A549 (cell line): Measurements from ENCODE around the gene USP54. TPM values are rescaled to one million over a fixed set of nuclear protein-coding genes. Genes with fewer than 3 reads are reported as not detected.

ENCODE experiments used
- ATAC-seq, 2 experiments: fragments of 200-7000 bp in 1 of 2; fragments of >200 bp in 1 of 2; cut with Nextera tagmentation in 1 of 2; cut with Tn5 transposase in 1 of 2; 3 replicates each; pipeline versions ENCODE4 v1.8.0 to v1.9.1; 2018 to 2020; ENCODE audit warnings: mild to moderate bottlenecking in 1 of 2, moderate library complexity in 1 of 2
- CTCF ChIA-PET: fragments of 300-600 bp; sonication (Branson Sonifier 250); formaldehyde crosslinking; extraction: SDS; loops from one replicate; lab custom pipeline; 2021; ENCODE audit warnings: antibody characterized with exemption, inconsistent platforms; lab: Yijun Ruan, JAX
- POLR2A ChIA-PET: fragments of 350-600 bp; formaldehyde crosslinking; extraction: SDS; loops from one replicate; lab custom pipeline; 2021; ENCODE audit warnings: antibody characterized with exemption, inconsistent platforms; lab: Yijun Ruan, JAX
- DNase-seq, 2 experiments: peaks; one replicate each; pipeline versions ENCODE4 v3.0.0 to v3.0.0-alpha.2; 2011 to 2016; ENCODE audit warnings: low read depth in 1 of 2, low spot score in 1 of 2
- FAIRE-seq: peaks from 2 replicates; lab custom pipeline; 2011; peaks lifted over from hg19 to GRCh38; lab: Jason Lieb, UNC
- H3K27ac ChIP-seq, 2 experiments: fragments of >200 bp; sonication (Bioruptor Twin); formaldehyde crosslinking; 3 replicates each; pipeline ENCODE4 v1.5.1; 2016 to 2017
- H3K4me1 ChIP-seq: fragments of >200 bp; sonication (Bioruptor Twin); formaldehyde crosslinking; 3 replicates; pipeline ENCODE4 v1.6.1; 2016
- H3K4me2 ChIP-seq: fragments of >200 bp; sonication (Bioruptor Twin); formaldehyde crosslinking; 3 replicates; pipeline ENCODE4 v1.6.1; 2016
- H3K4me3 ChIP-seq: fragments of >200 bp; sonication (Bioruptor Twin); formaldehyde crosslinking; 3 replicates; pipeline ENCODE4 v1.5.1; 2016
- H3K9me3 ChIP-seq: fragments of >200 bp; sonication (Bioruptor Twin); formaldehyde crosslinking; 3 replicates; pipeline ENCODE4 v1.6.1; 2016
- CBX2 ChIP-seq: fragments of 200-600 bp; sonication (generic); IDR thresholded peaks from 2 replicates; pipeline ENCODE4 v1.6.1; 2016; ENCODE audit warnings: low read depth, mild to moderate bottlenecking, borderline replicate concordance
- CHD2 ChIP-seq: fragments of 150-350 bp; IDR thresholded peaks from 2 replicates; pipeline ENCODE4 v1.6.1; 2014; ENCODE audit warnings: low read length; ENCODE audit not compliant: partially characterized antibody
- FOSL2 ChIP-seq, 2 experiments: fragments of 450-650 bp in 1 of 2; fragments of >200 bp in 1 of 2; sonication (Bioruptor Twin) in 1 of 2; formaldehyde crosslinking; IDR thresholded peaks; 2 replicates each; pipeline versions ENCODE4 v1.5.0 to v1.6.1; 2016 to 2020; ENCODE audit warnings: mild to moderate bottlenecking in 1 of 2, moderate library complexity in 1 of 2
- GATA3 ChIP-seq: IDR thresholded peaks from 2 replicates; pipeline ENCODE4 v1.6.1; 2012; ENCODE audit warnings: borderline replicate concordance
- HDAC2 ChIP-seq: fragments of 200-600 bp; sonication (generic); IDR thresholded peaks from 2 replicates; pipeline ENCODE4 v1.6.1; 2016
- HES2 ChIP-seq: fragments of >200 bp; sonication (Bioruptor Twin); formaldehyde crosslinking; IDR thresholded peaks from 2 replicates; pipeline ENCODE4 v1.6.1; 2016
- HMGXB4 ChIP-seq: fragments of 250-450 bp; sonication (Bioruptor Pico); IDR thresholded peaks from 2 replicates; pipeline ENCODE4 v1.5.0; 2021; ENCODE audit warnings: mild to moderate bottlenecking, moderate library complexity, borderline replicate concordance
- JUN ChIP-seq, 2 experiments: fragments of >200 bp; sonication (Bioruptor Twin); formaldehyde crosslinking; IDR thresholded peaks; 2 replicates in 1 of 2; 3 replicates in 1 of 2; pipeline ENCODE4 v1.6.1; 2016 to 2017
- KDM5A ChIP-seq: fragments of 200-600 bp; sonication (generic); IDR thresholded peaks from 2 replicates; pipeline ENCODE4 v1.6.1; 2016; ENCODE audit warnings: antibody characterized with exemption, mild to moderate bottlenecking
- MAX ChIP-seq: IDR thresholded peaks from 2 replicates; pipeline ENCODE4 v1.6.1; 2012
- PHF8 ChIP-seq: fragments of 200-600 bp; sonication (generic); IDR thresholded peaks from 2 replicates; pipeline ENCODE4 v1.6.1; 2016; ENCODE audit warnings: low read depth, mild to moderate bottlenecking, antibody characterized with exemption, moderate library complexity, borderline replicate concordance
- POLR2A ChIP-seq: IDR thresholded peaks from 2 replicates; pipeline ENCODE4 v1.6.1; 2012; ENCODE audit warnings: mild to moderate bottlenecking, low read length
- REST ChIP-seq: fragments of 200-600 bp; sonication (generic); IDR thresholded peaks from 2 replicates; pipeline ENCODE4 v1.6.1; 2016; ENCODE audit warnings: antibody characterized with exemption, mild to moderate bottlenecking, moderate library complexity
- RNF2 ChIP-seq: fragments of 200-600 bp; sonication (generic); IDR thresholded peaks from 2 replicates; pipeline ENCODE4 v1.6.1; 2016; ENCODE audit warnings: low read depth, mild to moderate bottlenecking, antibody characterized with exemption, moderate library complexity, borderline replicate concordance
- TP53 ChIP-seq: fragments of 250-450 bp; sonication (Bioruptor Pico); IDR thresholded peaks from 2 replicates; pipeline ENCODE4 v1.5.0; 2021; ENCODE audit warnings: mild to moderate bottlenecking, moderate library complexity
- ZFP36 ChIP-seq: fragments of 450-650 bp; IDR thresholded peaks from 2 replicates; pipeline ENCODE4 v1.6.1; 2014; ENCODE audit warnings: borderline replicate concordance; ENCODE audit not compliant: partially characterized antibody
- WGBS: methylation state at CpG from one replicate; pipeline ENCODE4 v1.1.6; 2017; ENCODE audit errors: missing lambda C conversion rate; 5-methylcytosine and 5-hydroxymethylcytosine counted together
- polyA plus RNA-seq, 4 experiments: library from polyadenylated mRNA; depleted of rRNA in 3 of 4; stranded (reverse); fragments of >200 nt; fragmentation: RNase III in 1 of 4; extraction: RNeasy Plus Mini Kit Qiagen cat#74134 plus additional on column Dnase treatment in 1 of 4; gene quantifications; 2 replicates in 3 of 4; 3 replicates in 1 of 4; pipeline ENCODE4 v1.2.3, GENCODE V29; 2011 to 2017
- TF ChIP-seq, protein P1 (sequence below): IDR thresholded peaks from 2 replicates; pipeline ENCODE4 v1.6.1; 2012; ENCODE audit warnings: low read depth, borderline replicate concordance
- TF ChIP-seq, protein P2 (sequence below): fragments of >200 bp; sonication (Bioruptor Twin); formaldehyde crosslinking; IDR thresholded peaks from 3 replicates; pipeline ENCODE4 v1.6.1; 2016

USP54 gene
- polyA plus RNA-seq, 2 of the 4 experiments (the other 2 are of a cell fraction) = 8.8 to 32.5 TPM

DNA sequence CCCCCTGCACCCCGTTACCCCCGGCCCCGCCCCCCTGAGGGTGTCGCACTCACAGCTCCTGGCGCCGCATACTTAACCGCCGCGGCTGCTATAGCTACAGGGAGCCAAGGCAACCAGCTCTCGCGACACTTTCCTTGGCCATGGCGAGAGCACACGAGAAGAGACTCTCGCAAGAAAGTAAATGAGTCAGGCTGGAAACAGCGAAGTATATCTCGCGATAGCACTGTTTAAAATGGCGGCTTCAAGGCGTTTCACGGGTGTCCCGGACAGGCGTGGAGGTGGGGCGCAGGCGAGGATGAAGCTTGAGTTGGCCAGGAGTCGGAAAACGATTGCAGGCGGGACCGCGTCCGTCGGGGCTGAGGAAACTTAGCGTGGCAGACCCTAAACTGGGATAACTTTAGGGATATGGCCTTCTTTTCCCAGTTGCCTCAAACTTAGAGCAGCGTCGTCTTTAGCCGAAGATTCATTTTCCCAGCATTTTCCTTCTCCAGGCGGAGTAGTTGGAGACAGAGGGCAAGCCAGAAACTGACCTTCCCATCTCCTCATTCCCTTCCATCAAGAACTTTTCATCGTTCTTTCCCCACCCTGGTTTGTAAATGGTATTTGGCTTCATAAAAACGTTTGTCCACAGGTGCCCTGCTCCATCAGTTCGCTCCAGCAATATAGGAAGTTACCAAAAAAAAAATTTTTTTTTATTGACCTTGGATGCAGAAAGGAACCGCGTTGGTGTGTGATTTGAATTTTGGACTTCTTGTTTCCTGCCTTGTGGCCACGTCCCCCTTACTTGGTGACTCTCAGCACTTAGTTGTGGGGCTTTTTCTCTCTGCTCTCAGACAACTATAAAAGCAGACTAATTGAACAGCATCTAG, 35.0 kb upstream of the USP54 start:
- DNase-seq = peak; percentile 98 to 99
- ATAC-seq = peak; percentile 98
- WGBS = 4% methylated on average over 33 of the region's 42 CpGs
- peak overlapping the region; percentile 89 to 96 for H3K27ac ChIP-seq
- TF ChIP-seq CHD2 (peak; percentile 94), HMGXB4 (CRISPR knock-in tag) (no peak), ZFP36 (no peak), REST (peak; percentile 90), TP53 (0 out of 2 replicates have a peak, but pooled peaks have one; percentile 50), CBX2 (no peak), KDM5A (peak; percentile 91), MAX (peak; percentile 90), HDAC2 (no peak), POLR2A (peak; percentile 83), RNF2 (no peak), FOSL2 (IDR thresholded peaks at IDR 0.05) (no peak), FOSL2 (CRISPR knock-in tag; IDR thresholded peaks at IDR 0.05) (peak; percentile 74), GATA3 (peak; percentile 78), HES2 (no peak), PHF8 (peak; percentile 79; the same call in 1 of the 2 replicates), JUN (IDR thresholded peaks at IDR 0.05) (peak; percentile 82 to 88)
- TF ChIP-seq, protein P1, sequence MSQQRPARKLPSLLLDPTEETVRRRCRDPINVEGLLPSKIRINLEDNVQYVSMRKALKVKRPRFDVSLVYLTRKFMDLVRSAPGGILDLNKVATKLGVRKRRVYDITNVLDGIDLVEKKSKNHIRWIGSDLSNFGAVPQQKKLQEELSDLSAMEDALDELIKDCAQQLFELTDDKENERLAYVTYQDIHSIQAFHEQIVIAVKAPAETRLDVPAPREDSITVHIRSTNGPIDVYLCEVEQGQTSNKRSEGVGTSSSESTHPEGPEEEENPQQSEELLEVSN = peak; percentile 77; the same call in 1 of the 2 replicates
- TF ChIP-seq, protein P2, sequence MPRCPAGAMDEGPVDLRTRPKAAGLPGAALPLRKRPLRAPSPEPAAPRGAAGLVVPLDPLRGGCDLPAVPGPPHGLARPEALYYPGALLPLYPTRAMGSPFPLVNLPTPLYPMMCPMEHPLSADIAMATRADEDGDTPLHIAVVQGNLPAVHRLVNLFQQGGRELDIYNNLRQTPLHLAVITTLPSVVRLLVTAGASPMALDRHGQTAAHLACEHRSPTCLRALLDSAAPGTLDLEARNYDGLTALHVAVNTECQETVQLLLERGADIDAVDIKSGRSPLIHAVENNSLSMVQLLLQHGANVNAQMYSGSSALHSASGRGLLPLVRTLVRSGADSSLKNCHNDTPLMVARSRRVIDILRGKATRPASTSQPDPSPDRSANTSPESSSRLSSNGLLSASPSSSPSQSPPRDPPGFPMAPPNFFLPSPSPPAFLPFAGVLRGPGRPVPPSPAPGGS = peak; percentile 63; the same call in 1 of the 3 replicates
- CTCF ChIA-PET = interaction anchor here (1.5 to 5.1 kb wide), 3 partner anchors 19 to 97 kb away, joined by 3 to 24 read pairs (median 17); no protein-coding TSS in a partner anchor
- FAIRE-seq = no peak
- no peaks in the 10 kb centered on the region for H3K9me3 ChIP-seq
- H3K4me2 ChIP-seq = peak overlapping the region; percentile 88
- H3K4me3 ChIP-seq = peak overlapping the region; percentile 72
- H3K4me1 ChIP-seq = peaks cover 13% of the 10 kb centered on the region
- POLR2A ChIA-PET = interaction anchor here (0.6 to 1.6 kb wide), 10 partner anchors 9 to 379 kb away, joined by 3 to 12 read pairs (median 4); partner anchors contain the start of genes DNAJC9 and PPP3CB
